OCI-LY3 (cell line): Measurements from ENCODE around the gene AHNAK2.

Experiments
- H2AFZ ChIP-seq: fragments of 200-600, 300-600 bp; shearing (Covaris generic); 2 replicates; pipeline ENCODE4 v1.6.0; 2014; ENCODE audit warnings: antibody characterized with exemption, low read depth, low read length
- H3K27ac ChIP-seq: fragments of 200-600, 300-600 bp; sonication (generic); 2 replicates; pipeline ENCODE4 v1.5.1; 2014; ENCODE audit warnings: mild to moderate bottlenecking, low read length, moderate library complexity, mixed read lengths
- H3K27me3 ChIP-seq: fragments of 200-600, 300-600 bp; sonication (generic); 2 replicates; pipeline ENCODE4 v1.6.1; 2014; ENCODE audit warnings: low read depth, low read length, mixed read lengths
- H3K36me3 ChIP-seq: fragments of 200-600, 300-600 bp; sonication (generic); replicated peaks from 2 replicates; pipeline ENCODE3; 2014; ENCODE audit warnings: low read depth, low read length, mixed read lengths
- H3K4me1 ChIP-seq: fragments of 300-600, 200-600 bp; sonication (generic); 2 replicates; pipeline ENCODE4 v1.6.1; 2014; ENCODE audit warnings: low read length, mixed read lengths
- H3K4me2 ChIP-seq: fragments of 200-600, 300-600 bp; sonication (generic); 2 replicates; pipeline ENCODE4 v1.6.1; 2014; ENCODE audit warnings: low read length, mixed read lengths
- H3K4me3 ChIP-seq: fragments of 300-600, 200-600 bp; sonication (generic); 2 replicates; pipeline ENCODE4 v1.5.1; 2014; ENCODE audit warnings: antibody characterized with exemption, mild to moderate bottlenecking, low read length, moderate library complexity
- H3K79me2 ChIP-seq: fragments of 300-600, 200-600 bp; shearing (Covaris generic); 2 replicates; pipeline ENCODE4 v1.6.1; 2014; ENCODE audit warnings: mild to moderate bottlenecking, low read length, mixed read lengths
- H3K9ac ChIP-seq: fragments of 300-600, 200-600 bp; shearing (Covaris generic); 2 replicates; pipeline ENCODE4 v1.6.0; 2014; ENCODE audit warnings: mild to moderate bottlenecking, low read length, moderate library complexity
- H3K9me3 ChIP-seq: fragments of 200-600, 300-600 bp; shearing (Covaris generic); 2 replicates; pipeline ENCODE4 v1.6.1; 2014; ENCODE audit warnings: low read length, mixed read lengths; ENCODE audit not compliant: insufficient read depth
- H4K20me1 ChIP-seq: fragments of 200-600, 300-600 bp; sonication (generic); 2 replicates; pipeline ENCODE4 v1.6.1; 2016; ENCODE audit warnings: low read length, mixed read lengths; ENCODE audit not compliant: insufficient read depth
- CTCF ChIP-seq: fragments of 200-600, 300-600 bp; sonication (generic); IDR thresholded peaks from 2 replicates; pipeline ENCODE4 v1.5.1; 2014; ENCODE audit warnings: antibody characterized with exemption, low read length, low read depth
- EZH2phosphoT487 ChIP-seq: fragments of 200-600 bp; shearing (Covaris generic); IDR thresholded peaks from 2 replicates; pipeline ENCODE4 v1.6.1; 2018; ENCODE audit warnings: antibody characterized with exemption, mixed run types, low read depth

Gene AHNAK2

GRCh38 chr14:104969741-104970230 lies 8.4 kb downstream of the AHNAK2 start:
- Histone ChIP-seq H3K4me1 (peaks cover 7% of the 10 kb centered on the region; the same call in 1 of the 2 replicates), H3K4me3 (no peak overlapping the region), H3K79me2 (no peaks in the 10 kb centered on the region), H3K9ac (no peak overlapping the region), H3K36me3 (no peaks in the 10 kb centered on the region), H4K20me1 (no peaks in the 10 kb centered on the region), H3K4me2 (no peak overlapping the region), H2AFZ (no peak overlapping the region), H3K27ac (no peak overlapping the region), H3K27me3 (peaks cover 16% of the 10 kb centered on the region), H3K9me3 (no peaks in the 10 kb centered on the region)
- no peak for TF ChIP-seq CTCF
- TF ChIP-seq EZH2phosphoT487, result no peak

- Histone ChIP-seq H3K4me1 (peaks cover 7% of the 10 kb centered on the region; the same call in 1 of the 2 replicates), H3K9me3 (no peaks in the 10 kb centered on the region), H3K27me3 (peaks cover 16% of the 10 kb centered on the region), H3K9ac (no peak overlapping the region), H3K79me2 (no peaks in the 10 kb centered on the region), H2AFZ (no peak overlapping the region), H3K36me3 (no peaks in the 10 kb centered on the region), H3K4me3 (no peak overlapping the region), H3K4me2 (no peak overlapping the region), H4K20me1 (no peaks in the 10 kb centered on the region), H3K27ac (no peak overlapping the region)
- TF ChIP-seq CTCF (no peak), EZH2phosphoT487 (no peak)
Observed at GRCh38 chr14:104968541-104969401, 9.4 kb downstream of the AHNAK2 start.

- H3K27ac ChIP-seq, result no peak overlapping the region
- no peaks in the 10 kb centered on the region for H4K20me1 ChIP-seq
- H3K9ac ChIP-seq, result no peak overlapping the region
- TF ChIP-seq EZH2phosphoT487 (no peak), CTCF (no peak)
- no peaks in the 10 kb centered on the region for H3K9me3 ChIP-seq
- no peaks in the 10 kb centered on the region for H3K36me3 ChIP-seq
- H3K4me1 ChIP-seq, result peaks cover 7% of the 10 kb centered on the region; the same call in 1 of the 2 replicates
- no peaks in the 10 kb centered on the region for H3K79me2 ChIP-seq
- no peak overlapping the region for H3K4me3 ChIP-seq
- H3K27me3 ChIP-seq, result peaks cover 16% of the 10 kb centered on the region
- H3K4me2 ChIP-seq, result no peak overlapping the region
- no peak overlapping the region for H2AFZ ChIP-seq
Observed at GRCh38 chr14:104968153-104968527, 10.0 kb downstream of the AHNAK2 start.

GRCh38 chr14:104967386-104968152 lies 10.6 kb downstream of the AHNAK2 start:
- Histone ChIP-seq H3K4me3 (no peak overlapping the region), H3K9ac (no peak overlapping the region), H3K36me3 (no peaks in the 10 kb centered on the region), H3K27me3 (peaks cover 16% of the 10 kb centered on the region), H3K79me2 (no peaks in the 10 kb centered on the region), H3K27ac (no peak overlapping the region), H2AFZ (no peak overlapping the region), H3K9me3 (no peaks in the 10 kb centered on the region), H3K4me1 (peaks cover 7% of the 10 kb centered on the region; the same call in 1 of the 2 replicates), H4K20me1 (no peaks in the 10 kb centered on the region), H3K4me2 (no peak overlapping the region)
- TF ChIP-seq EZH2phosphoT487 (no peak), CTCF (no peak)
